ENCODE data around the gene PHC3. TPM values are rescaled to one million over a fixed set of nuclear protein-coding genes. Genes with fewer than 3 reads are reported as not detected.
"Not testable (repeated sequence)": the region's sequence is repeated elsewhere in the genome, so short reads cannot be mapped to it uniquely, and the experiment has no call there.

The PHC3 gene
- total RNA-seq, 1 donor: 54.1 TPM

- DNase-seq (ENCODE audit: low read depth in 2 of 3, low spot score in 2 of 3): no peak
Measured at GRCh38 chr3:170130532-170130931, 51.0 kb downstream of the PHC3 start.

GRCh38 chr3:170128977-170129431, 52.5 kb downstream of the PHC3 start:
- DNase-seq (ENCODE audit: low read depth in 2 of 3, low spot score in 2 of 3): no peak

- peak in 2 of 3 donors; percentile 40 to 63 for DNase-seq (ENCODE audit: low read depth in 2 of 3, low spot score in 2 of 3)
Measured at GRCh38 chr3:170128259-170128976, 53.1 kb downstream of the PHC3 start.

- DNase-seq (ENCODE audit: low read depth in 2 of 3, low spot score in 2 of 3): no peak
Measured at GRCh38 chr3:170117134-170117533, 64.4 kb downstream of the PHC3 start.

DNA sequence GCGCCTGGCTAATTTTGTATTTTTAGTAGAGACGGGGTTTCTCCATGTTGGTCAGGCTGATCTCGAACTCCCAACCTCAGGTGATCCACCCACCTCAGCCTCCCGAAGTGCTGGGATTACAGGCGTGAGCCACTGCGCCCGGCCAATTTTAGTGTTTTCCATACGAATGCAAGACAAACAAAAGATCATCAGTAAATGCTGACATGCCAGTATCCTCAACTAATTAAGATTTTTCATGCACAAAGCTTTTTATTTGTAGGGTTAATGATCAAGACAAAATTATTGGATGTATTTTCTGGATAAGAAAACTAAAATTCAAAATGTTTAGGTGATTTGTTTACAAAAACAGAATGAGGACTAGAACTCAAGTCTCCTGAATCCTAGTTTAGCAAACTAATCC, 67.4 kb downstream of the PHC3 start:
- DNase-seq (ENCODE audit: low read depth in 2 of 3, low spot score in 2 of 3): not testable (repeated sequence)

DNA sequence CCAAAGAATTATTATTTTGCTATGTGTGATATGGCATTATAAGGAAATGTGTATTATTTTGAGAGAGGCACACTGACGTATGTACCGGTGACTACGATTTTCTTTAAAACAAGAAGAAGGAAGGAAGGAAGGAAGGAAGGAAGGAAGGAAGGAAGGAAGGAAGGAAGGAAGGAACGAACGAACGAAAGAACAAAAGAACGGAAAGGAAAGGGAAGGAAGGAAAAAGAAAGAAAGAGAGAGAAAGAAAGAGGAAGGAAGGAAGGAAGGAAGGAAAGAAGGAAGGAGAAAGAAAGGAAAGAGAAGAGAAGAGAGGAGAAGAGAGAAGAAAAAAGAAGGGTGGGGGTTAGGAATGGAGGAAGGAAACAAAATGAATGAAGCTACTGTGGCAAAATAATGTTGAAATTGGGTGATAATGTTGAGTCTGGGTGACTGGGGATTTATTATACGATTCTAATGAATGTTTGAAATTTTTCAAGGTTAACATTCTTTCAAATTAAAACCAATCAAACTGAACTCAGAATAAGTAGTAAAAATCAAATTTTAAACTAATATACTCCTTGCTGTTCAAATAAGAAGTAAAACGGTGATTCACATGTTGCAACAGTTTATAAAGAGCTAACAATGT, 70.3 kb downstream of the PHC3 start:
- DNase-seq (ENCODE audit: low read depth in 2 of 3, low spot score in 2 of 3): no peak

GRCh38 chr3:170109579-170110293, 71.8 kb downstream of the PHC3 start:
- DNase-seq (ENCODE audit: low read depth in 2 of 3, low spot score in 2 of 3): no peak

DNA sequence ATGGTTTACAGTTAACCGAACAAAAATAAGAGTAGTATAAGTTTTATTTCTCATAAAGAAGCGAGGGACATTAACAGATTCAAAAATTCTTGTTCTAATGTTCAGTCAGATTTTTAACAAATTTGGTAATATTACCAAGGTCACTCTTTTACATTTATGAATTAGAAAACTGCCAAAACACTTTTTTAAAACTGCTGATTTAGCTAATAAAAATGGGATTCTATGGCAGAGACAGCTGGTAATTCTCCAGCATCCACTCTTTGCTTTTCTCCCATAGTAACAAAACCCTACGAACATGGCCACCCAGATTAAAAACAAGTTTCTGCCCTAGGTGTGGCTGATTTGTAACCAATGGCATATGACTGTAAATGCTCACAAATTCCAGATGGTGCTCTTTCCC, 72.6 kb downstream of the PHC3 start:
- DNase-seq (ENCODE audit: low read depth in 2 of 3, low spot score in 2 of 3): no peak

DNA sequence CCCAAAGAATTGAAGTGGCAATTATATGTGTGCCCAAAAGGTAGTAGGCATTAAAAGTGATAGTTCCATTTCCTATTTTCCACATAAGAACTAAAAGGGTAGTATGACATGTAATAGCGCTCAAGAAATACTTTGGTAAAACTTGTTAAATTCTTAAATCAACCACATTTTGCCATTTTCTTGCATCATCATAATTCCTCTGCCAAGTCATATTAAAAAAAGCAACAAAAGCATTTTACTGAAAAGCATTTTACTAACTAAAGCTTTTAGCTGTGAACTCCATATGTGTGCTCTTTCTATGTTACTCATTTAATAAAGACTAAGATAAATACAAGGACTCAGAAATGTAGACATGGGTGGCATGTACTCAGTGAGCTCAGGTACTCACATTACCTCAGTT, 73.6 kb downstream of the PHC3 start:
- no peak for DNase-seq (ENCODE audit: low read depth in 2 of 3, low spot score in 2 of 3)

DNA sequence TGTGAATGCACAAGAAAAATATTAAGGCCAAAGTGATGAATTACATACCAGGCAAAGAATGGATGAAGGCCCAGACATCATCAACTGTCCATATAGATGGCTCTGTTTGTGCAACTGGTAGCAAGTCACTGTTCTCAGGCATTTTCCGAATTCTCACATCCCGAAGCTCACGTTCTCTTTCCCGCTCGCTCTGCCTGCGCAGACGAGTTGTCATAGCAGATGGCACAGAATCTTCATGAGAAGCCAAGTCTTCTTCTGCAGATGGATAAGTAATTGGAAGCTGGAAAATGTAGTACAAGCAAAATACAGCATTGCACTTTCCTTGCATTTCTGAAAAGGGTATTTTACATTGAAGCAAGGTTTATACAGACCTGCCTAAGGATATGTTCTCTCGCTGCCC, 79.1 kb downstream of the PHC3 start:
- no peak for DNase-seq (ENCODE audit: low read depth in 2 of 3, low spot score in 2 of 3)

- DNase-seq (ENCODE audit: low read depth in 2 of 3, low spot score in 2 of 3): no peak
Measured at GRCh38 chr3:170100944-170101343, 80.6 kb downstream of the PHC3 start.

DNA sequence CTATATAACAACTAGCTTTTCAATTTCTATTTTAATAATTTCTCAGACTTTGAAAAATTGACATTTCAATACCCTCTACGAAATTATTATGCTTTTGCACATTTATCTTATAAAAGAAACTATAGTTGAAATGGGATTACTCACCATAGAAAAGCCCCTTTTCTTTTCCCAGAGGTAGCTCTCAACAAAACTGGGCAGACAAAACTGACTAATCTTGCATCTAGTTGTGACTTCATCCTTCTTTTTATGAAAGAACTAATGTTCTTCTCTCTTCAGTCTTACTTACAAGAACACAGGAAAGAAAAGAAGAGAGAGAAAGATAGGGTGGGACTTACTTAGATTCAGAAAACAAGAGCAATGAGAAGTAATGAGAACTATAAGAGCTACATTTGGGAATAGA, 82.8 kb downstream of the PHC3 start:
- DNase-seq (ENCODE audit: low read depth in 2 of 3, low spot score in 2 of 3): no peak

DNA sequence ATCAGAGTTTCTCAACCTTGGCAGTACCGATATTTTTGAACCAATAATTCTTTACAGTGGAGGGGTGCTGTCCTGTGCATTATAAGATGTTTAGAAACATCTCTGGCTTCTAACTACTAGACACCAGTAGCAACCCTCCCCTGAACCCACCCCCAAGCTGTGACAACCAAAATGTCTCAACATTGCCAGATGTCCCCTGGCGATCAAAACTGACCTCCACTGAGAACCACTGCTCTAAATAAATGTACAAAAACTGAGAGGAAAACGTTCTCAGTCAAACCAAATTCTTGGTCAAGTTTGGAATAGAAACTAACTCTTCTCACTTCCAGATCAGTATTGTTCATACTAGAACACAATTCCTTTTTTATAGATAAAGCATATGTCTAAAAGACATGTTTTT, 85.2 kb downstream of the PHC3 start:
- DNase-seq (ENCODE audit: low read depth in 2 of 3, low spot score in 2 of 3): no peak

DNA sequence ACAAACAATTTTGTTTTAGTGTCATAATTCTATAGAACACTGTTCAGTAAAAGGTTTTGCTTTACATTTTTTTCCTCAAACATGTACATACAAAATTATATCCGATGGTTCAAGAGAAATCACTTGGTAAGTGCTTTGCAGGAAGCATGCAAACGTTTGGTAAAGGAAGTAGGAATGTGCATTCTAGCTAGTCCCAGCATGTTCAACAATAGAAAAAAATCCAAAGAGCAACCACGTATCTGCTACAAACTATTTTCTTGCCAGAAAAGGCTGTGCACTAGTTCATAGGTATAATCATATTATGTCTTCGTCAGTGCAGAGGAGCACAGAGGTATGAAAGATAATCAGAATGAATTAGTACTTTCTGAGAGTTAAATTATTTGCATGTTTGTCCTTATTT, 85.8 kb downstream of the PHC3 start:
- no peak for DNase-seq (ENCODE audit: low read depth in 2 of 3, low spot score in 2 of 3)

DNA sequence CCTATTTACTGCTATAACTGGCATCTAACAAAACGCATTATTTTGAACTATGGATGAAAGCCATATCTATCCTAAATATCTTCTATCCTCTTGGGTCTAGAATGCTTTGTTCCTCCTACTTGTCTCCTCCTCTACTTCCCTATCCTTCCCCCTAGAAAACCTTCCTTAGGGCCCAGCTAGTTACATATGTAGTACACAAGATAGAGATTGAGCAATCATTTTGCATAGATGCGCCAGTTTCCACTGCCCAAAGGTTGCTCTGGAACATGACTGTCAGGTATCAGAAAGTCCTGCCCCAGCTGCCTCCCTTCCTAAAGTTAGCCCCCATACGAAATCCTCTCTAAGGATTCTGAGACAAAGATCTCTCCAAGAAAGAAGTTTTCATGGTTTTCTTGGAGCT, 88.6 kb downstream of the PHC3 start:
- DNase-seq (ENCODE audit: low read depth in 2 of 3, low spot score in 2 of 3): no peak

- no peak for DNase-seq (ENCODE audit: low read depth in 2 of 3, low spot score in 2 of 3)
Measured at GRCh38 chr3:170090601-170090981, 90.9 kb downstream of the PHC3 start.

GRCh38 chr3:170089862-170090600, 91.5 kb downstream of the PHC3 start:
- no peak for DNase-seq (ENCODE audit: low read depth in 2 of 3, low spot score in 2 of 3)

DNA sequence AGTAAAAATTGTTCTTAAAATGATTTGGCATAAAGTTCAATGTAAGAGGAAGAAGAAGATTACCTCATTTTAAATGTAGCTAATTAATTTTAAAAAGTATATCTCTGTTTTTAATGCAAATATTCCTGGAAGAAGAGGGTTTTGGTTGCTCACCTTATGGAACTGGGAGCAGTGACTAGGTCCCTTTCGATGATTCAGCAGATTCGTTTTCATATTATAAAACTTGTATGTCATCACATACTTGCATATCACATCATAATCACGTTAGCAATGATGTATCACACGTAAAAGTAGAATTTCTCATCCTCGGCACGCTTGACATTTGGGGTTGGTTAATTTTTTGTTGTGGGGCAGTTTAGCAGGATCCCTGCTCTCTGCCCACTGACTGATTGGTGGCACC, 96.1 kb downstream of the PHC3 start:
- no peak for DNase-seq (ENCODE audit: low read depth in 2 of 3, low spot score in 2 of 3)

DNA sequence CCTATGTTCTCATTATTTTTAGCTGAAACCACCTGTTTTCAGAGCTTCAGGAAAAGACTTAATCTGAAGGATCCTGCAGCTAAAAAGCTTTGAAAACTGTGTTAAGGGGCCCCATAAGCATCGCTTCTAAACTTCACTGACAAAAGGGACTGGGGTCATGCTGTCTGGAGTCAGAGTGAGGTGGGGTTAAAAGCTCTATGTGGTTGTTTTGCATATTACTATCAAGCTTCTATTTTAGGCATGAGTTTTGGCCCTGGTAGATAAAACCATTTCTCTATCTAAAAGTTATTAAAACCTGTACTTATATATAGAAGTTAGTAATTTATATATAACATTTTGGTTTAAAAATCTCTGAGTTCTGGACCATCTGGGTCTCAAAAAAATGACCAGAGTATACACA, 98.2 kb downstream of the PHC3 start:
- no peak for DNase-seq (ENCODE audit: low read depth in 2 of 3, low spot score in 2 of 3)

DNA sequence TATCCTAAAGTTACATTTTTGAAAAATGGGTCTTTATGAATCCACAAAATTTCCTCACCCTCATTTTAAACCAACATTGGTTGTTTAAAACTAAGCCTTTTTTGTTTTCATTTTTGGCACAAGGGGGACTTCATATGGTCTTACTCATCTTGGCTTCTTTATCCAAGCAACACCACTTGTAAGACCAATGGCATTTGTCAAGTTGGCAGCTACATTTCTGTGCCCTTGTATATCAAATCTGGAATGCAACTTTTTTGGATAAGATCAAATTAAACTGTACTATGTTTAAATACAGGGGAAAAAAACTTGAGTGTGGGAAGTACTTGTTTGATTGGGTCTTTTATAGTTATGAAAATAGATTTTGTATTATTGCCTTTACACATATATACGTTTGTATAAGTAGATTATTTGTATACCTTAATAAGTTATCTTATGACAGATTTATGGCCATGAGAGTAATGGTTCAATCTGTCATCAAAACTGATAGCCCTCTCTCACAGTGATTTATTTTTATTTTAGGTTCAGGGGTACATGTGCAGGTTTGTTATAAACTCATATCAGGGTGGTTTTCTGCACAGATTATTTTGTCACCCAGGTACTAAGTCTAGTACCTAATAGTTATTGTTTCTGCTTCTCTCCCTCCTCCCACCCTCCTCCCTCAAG, 100.3 kb downstream of the PHC3 start:
- no peak for DNase-seq (ENCODE audit: low read depth in 2 of 3, low spot score in 2 of 3)

- DNase-seq (ENCODE audit: low read depth in 2 of 3, low spot score in 2 of 3): no peak
Measured at GRCh38 chr3:170080605-170081004, 100.9 kb downstream of the PHC3 start.
